Colonic mucosa (tissue), 4 donors: ENCODE results near the gene DAPK2. TPM values are rescaled to one million over a fixed set of nuclear protein-coding genes. Genes with fewer than 3 reads are reported as not detected.

Experiments used
- DNase-seq: peaks from one replicate; pipeline ENCODE4 v3.0.0-alpha.2; 2020
- H3K27ac ChIP-seq: fragments of 200-600 bp; one replicate; pipeline ENCODE4 v1.8.0; 2021
- H3K27me3 ChIP-seq: fragments of 200-600 bp; one replicate; pipeline ENCODE4 v1.8.0; 2021
- H3K36me3 ChIP-seq: fragments of 200-600 bp; one replicate; pipeline ENCODE4 v1.8.0; 2021
- H3K4me1 ChIP-seq: fragments of 200-600 bp; one replicate; pipeline ENCODE4 v1.8.0; 2021; ENCODE audit warnings: mild to moderate bottlenecking
- H3K4me3 ChIP-seq: fragments of 200-600 bp; one replicate; pipeline ENCODE4 v1.8.0; 2021
- H3K9ac ChIP-seq, 2 donors: one replicate each; pipeline ENCODE4 v1.7.0; 2013; ENCODE audit warnings: control low read depth in 2 of 2, low read depth in 2 of 2, low read length in 2 of 2
- H3K9me3 ChIP-seq: fragments of 200-600 bp; one replicate; pipeline ENCODE4 v1.8.0; 2021
- intact Hi-C: fragments of 100-400 bp; cut with DNase I; formaldehyde crosslinking; loops from one replicate; pipeline ENCODE4 v1.14.1; 2022
- total RNA-seq, 2 donors: library from RNA; stranded (reverse); fragmentation: NEBNext Ultra II Directional in 1 of 2; extraction: Animal tissue kit (Norgen Biotek cat#: 25700) in 1 of 2; gene quantifications; one replicate each; pipeline ENCODE4 v1.2.1, GENCODE V29; 2021
- TF ChIP-seq, protein P1 (sequence below): fragments of 200-600 bp; IDR thresholded peaks from one replicate; pipeline ENCODE4 v1.8.0; 2022; ENCODE audit warnings: antibody characterized with exemption, mild to moderate bottlenecking
- donor health status: healthy.
- donor health status: DM: no; HTN: no; CAD: no.
- donor health status: DM: no; HTN: no; CAD: no.

Gene DAPK2
- total RNA-seq, 2 donors from 2014 or later: 23.7 to 26.5 TPM

DNA sequence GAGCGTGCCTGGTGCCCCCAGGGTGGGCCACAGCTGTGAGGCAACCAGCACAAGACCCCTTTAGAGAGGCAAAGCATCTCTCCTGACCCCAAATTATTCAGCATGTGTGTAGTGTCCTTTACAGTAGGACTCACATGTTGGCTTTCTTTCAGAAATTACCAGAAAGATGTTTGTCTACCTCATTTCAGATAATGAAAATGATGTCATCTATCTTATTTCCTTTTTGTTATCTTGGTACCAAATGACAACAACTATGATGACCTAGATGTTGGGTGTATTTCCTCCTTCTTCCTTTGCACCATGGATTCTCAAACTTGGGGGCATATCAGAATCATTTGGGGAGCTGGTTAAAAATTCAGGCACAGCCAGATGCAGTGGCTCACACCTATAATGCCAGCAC, 50.5 kb downstream of the DAPK2 start:
- Histone ChIP-seq H3K27me3 (no peaks in the 10 kb centered on the region), H3K36me3 (no peaks in the 10 kb centered on the region), H3K9ac (no peak overlapping the region), H3K4me3 (no peak overlapping the region), H3K4me1 (peaks cover 7% of the 10 kb centered on the region), H3K9me3 (no peaks in the 10 kb centered on the region), H3K27ac (no peak overlapping the region)
- DNase-seq: no peak
- TF ChIP-seq, protein P1, sequence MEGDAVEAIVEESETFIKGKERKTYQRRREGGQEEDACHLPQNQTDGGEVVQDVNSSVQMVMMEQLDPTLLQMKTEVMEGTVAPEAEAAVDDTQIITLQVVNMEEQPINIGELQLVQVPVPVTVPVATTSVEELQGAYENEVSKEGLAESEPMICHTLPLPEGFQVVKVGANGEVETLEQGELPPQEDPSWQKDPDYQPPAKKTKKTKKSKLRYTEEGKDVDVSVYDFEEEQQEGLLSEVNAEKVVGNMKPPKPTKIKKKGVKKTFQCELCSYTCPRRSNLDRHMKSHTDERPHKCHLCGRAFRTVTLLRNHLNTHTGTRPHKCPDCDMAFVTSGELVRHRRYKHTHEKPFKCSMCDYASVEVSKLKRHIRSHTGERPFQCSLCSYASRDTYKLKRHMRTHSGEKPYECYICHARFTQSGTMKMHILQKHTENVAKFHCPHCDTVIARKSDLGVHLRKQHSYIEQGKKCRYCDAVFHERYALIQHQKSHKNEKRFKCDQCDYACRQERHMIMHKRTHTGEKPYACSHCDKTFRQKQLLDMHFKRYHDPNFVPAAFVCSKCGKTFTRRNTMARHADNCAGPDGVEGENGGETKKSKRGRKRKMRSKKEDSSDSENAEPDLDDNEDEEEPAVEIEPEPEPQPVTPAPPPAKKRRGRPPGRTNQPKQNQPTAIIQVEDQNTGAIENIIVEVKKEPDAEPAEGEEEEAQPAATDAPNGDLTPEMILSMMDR: no peak
- intact Hi-C loops: no loop called here

DNA sequence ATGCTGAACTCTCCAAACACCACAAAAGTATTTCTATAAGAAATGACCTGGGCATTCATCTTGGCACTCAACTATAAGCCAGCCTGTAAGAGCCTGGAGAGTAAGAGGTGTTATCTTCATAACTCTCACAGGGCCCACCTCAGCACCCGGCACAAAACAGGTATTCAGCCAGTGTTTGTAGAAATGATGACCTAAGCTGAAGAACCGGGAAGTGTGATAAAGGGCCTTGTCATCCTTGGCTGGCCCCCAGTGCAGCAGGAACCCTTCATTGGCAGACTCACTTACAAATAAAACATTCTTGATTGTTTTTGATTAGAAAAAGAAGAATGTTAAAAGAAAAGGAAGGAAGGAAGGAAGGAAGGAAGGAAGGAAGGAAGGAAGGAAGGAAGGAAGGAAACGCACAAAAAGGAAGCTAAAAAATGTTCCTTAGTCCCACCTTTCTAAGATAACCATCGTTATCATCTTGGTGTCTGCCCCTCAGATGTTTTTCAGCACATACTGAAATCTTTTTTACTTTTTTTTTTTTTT, 52.1 kb downstream of the DAPK2 start:
- Histone ChIP-seq H3K4me1 (peaks cover 3% of the 10 kb centered on the region), H3K27me3 (no peaks in the 10 kb centered on the region), H3K36me3 (no peaks in the 10 kb centered on the region), H3K9me3 (no peaks in the 10 kb centered on the region), H3K9ac (no peak overlapping the region), H3K27ac (no peak overlapping the region), H3K4me3 (no peak overlapping the region)
- TF ChIP-seq, protein P1: no peak
- no peak for DNase-seq
- intact Hi-C loops: no loop called here

DNA sequence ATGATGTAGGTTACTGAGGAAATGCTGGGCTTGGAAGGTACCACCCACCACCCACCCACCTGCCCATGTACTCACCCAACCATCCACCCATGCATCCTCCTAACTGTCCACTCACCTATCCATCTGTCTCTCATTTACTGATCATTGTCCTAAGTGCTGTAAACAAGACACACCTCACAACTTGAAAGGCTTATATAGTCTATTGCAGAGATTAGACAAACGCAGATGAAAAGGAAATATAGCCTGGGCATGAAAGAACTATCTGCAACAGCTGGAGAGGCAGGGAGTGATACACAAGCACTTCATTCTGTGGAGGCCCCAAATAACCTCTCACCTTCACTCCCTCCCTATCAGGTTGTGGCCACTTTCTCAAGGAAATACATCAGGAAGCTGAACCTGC, 54.0 kb downstream of the DAPK2 start:
- Histone ChIP-seq H3K27ac (no peak overlapping the region), H3K9me3 (no peaks in the 10 kb centered on the region), H3K27me3 (no peaks in the 10 kb centered on the region), H3K4me1 (peaks cover 3% of the 10 kb centered on the region), H3K36me3 (no peaks in the 10 kb centered on the region), H3K4me3 (no peak overlapping the region), H3K9ac (peak overlapping the region in 1 of 2 donors; percentile 53)
- TF ChIP-seq, protein P1: no peak
- no peak for DNase-seq
- intact Hi-C loops: no loop called here

DNA sequence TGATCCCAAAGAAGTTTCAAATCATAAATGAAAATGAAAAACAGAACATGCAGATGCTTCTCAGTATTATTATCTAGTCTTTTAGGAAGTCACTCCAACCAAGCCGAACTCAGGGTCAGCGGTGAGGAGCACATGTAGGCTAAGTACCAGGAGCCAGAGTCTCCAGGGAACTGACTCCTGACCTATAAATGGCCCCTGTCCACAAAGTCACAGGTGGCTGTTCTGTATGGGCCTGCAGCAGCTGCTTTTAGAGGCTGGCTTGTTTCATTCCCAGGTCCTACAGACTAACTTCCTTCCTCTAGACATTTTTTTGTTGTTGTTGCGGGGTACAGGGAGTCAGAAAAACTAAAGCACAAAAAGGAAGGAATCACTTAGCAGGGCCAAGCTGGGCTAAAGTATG, 54.6 kb downstream of the DAPK2 start:
- Histone ChIP-seq H3K36me3 (no peaks in the 10 kb centered on the region), H3K27me3 (no peaks in the 10 kb centered on the region), H3K27ac (no peak overlapping the region), H3K4me3 (no peak overlapping the region), H3K9me3 (no peaks in the 10 kb centered on the region), H3K4me1 (peaks cover 3% of the 10 kb centered on the region), H3K9ac (no peak overlapping the region)
- intact Hi-C loops: no loop called here
- no peak for DNase-seq
- TF ChIP-seq, protein P1: no peak

DNA sequence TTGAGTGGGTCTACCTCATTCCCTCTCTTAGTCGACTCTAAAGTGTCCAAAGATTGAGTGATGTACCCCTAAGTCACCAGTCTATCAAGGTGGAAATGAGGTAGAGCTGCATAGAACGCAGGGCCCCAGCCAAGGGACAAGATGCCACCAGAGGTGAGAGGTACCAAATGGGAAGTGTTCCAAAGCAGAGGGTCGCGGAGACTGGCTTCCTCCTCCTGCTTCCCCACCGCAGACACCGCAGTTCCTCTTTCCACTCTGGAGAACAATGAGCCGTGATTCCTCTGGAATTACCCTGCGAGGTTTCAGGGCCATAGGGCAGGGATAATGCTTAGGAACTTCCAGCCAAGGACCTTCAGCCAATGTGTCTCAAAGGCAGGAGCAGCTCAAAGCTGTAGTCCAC, 55.8 kb downstream of the DAPK2 start:
- H3K9ac ChIP-seq: no peak overlapping the region
- H3K27me3 ChIP-seq: no peaks in the 10 kb centered on the region
- intact Hi-C loops: no loop called here
- no peak overlapping the region for H3K27ac ChIP-seq
- peaks cover 3% of the 10 kb centered on the region for H3K4me1 ChIP-seq
- no peak overlapping the region for H3K4me3 ChIP-seq
- DNase-seq: no peak
- TF ChIP-seq, protein P1: no peak
- no peaks in the 10 kb centered on the region for H3K9me3 ChIP-seq
- H3K36me3 ChIP-seq: no peaks in the 10 kb centered on the region
